ENCODE data around the gene ZNF497.
A peak's percentile ranks its signal among the peaks of the same experiment; 100 is the strongest.
"Not testable (repeated sequence)": the region's sequence is repeated elsewhere in the genome, so short reads cannot be mapped to it uniquely, and the experiment has no call there.

Gene ZNF497

GRCh38 chr19:58395220-58395978, 32.8 kb upstream of the ZNF497 start, which contains the start of gene RNF225:
TSS of gene RNF225 (plus strand) at chr19:58395656. CDS start at chr19:58396090, 434 bp downstream.
- FAIRE-seq (no peak), DNase-seq (ENCODE audit: insufficient read length, low spot score) (no peak)

GRCh38 chr19:58394821-58395219, 32.3 kb upstream of the ZNF497 start:
- DNase-seq (ENCODE audit: insufficient read length, low spot score) (no peak), FAIRE-seq (no peak)

- no peak for DNase-seq (ENCODE audit: insufficient read length, low spot score)
- FAIRE-seq: no peak
Measured at GRCh38 chr19:58393725-58394033, 31.1 kb upstream of the ZNF497 start.

- FAIRE-seq (no peak), DNase-seq (ENCODE audit: insufficient read length, low spot score) (no peak)
Measured at GRCh38 chr19:58392945-58393724, 30.6 kb upstream of the ZNF497 start.

- DNase-seq (ENCODE audit: insufficient read length, low spot score): no peak
- FAIRE-seq: no peak
Measured at GRCh38 chr19:58388175-58388526, 25.6 kb upstream of the ZNF497 start.

- DNase-seq (ENCODE audit: insufficient read length, low spot score) (no peak), FAIRE-seq (no peak)
Measured at GRCh38 chr19:58387338-58388174, 25.0 kb upstream of the ZNF497 start.

- FAIRE-seq: peak; percentile 96
- peak; percentile 99 for DNase-seq (ENCODE audit: insufficient read length, low spot score)
Measured at GRCh38 chr19:58386576-58387337, 24.2 kb upstream of the ZNF497 start, which contains the start of gene RPS5. TSS of gene RPS5 (plus strand) at chr19:58387269. CDS start at chr19:58388138, 869 bp downstream.

GRCh38 chr19:58385891-58386575, 23.5 kb upstream of the ZNF497 start:
- FAIRE-seq: no peak
- DNase-seq (ENCODE audit: insufficient read length, low spot score): no peak

GRCh38 chr19:58385313-58385890, 22.9 kb upstream of the ZNF497 start:
- DNase-seq (ENCODE audit: insufficient read length, low spot score) (no peak), FAIRE-seq (no peak)

GRCh38 chr19:58382997-58383603, 20.5 kb upstream of the ZNF497 start:
- DNase-seq (ENCODE audit: insufficient read length, low spot score) (no peak), FAIRE-seq (no peak)

- DNase-seq (ENCODE audit: insufficient read length, low spot score) (no peak), FAIRE-seq (no peak)
Measured at GRCh38 chr19:58381460-58382212, 19.1 kb upstream of the ZNF497 start.

GRCh38 chr19:58380662-58381459, 18.3 kb upstream of the ZNF497 start, which contains the start of gene ZNF837:
TSS of gene ZNF837 (minus strand) at chr19:58381030. CDS start at chr19:58369332, 11,698 bp downstream.
- FAIRE-seq (peak; percentile 97), DNase-seq (ENCODE audit: insufficient read length, low spot score) (peak; percentile 91)

GRCh38 chr19:58380037-58380661, 17.6 kb upstream of the ZNF497 start:
- FAIRE-seq (peak; percentile 74), DNase-seq (ENCODE audit: insufficient read length, low spot score) (no peak)

GRCh38 chr19:58379246-58379645, 16.7 kb upstream of the ZNF497 start:
- FAIRE-seq (no peak), DNase-seq (ENCODE audit: insufficient read length, low spot score) (no peak)

GRCh38 chr19:58376724-58377123, 14.2 kb upstream of the ZNF497 start:
- DNase-seq (ENCODE audit: insufficient read length, low spot score); FAIRE-seq: not testable (repeated sequence)

- FAIRE-seq (no peak), DNase-seq (ENCODE audit: insufficient read length, low spot score) (no peak)
Measured at GRCh38 chr19:58374200-58374599, 11.6 kb upstream of the ZNF497 start.

All from GM19239 (cell line).